ENCODE results near the gene OSBPL2. TPM values are rescaled to one million over a fixed set of nuclear protein-coding genes. Genes with fewer than 3 reads are reported as not detected.

Gene OSBPL2
- total RNA-seq, 1 experiment from 2014 or later, result 49.5 TPM

GRCh38 chr20:62311150-62311549, 72.8 kb downstream of the OSBPL2 start:
- Mint-ChIP-seq H3K4me3 (no peak overlapping the region), H3K27me3 (ENCODE audit: low read depth) (no peaks in the 10 kb centered on the region), H3K36me3 (peaks cover 25% of the 10 kb centered on the region), H3K4me1 (no peaks in the 10 kb centered on the region), H3K27ac (no peak overlapping the region), H3K9me3 (no peaks in the 10 kb centered on the region)
- no peak for DNase-seq (ENCODE audit: low spot score)
- CTCF ChIA-PET, result interaction anchor here (3.2 kb wide), 1 partner anchor 72 kb away, joined by 10 read pairs; no protein-coding TSS in a partner anchor
- POLR2A ChIA-PET, result no interaction called here
- TF ChIP-seq ZNF281 (CRISPR knock-in tag; IDR thresholded peaks at IDR 0.05) (no peak), TP53 (CRISPR knock-in tag; IDR thresholded peaks at IDR 0.05) (no peak), E2F4 (CRISPR knock-in tag; IDR thresholded peaks at IDR 0.05; ENCODE audit: borderline replicate concordance, low read depth) (no peak), JUN (CRISPR knock-in tag; IDR thresholded peaks at IDR 0.05) (no peak), NR1H2 (CRISPR knock-in tag; IDR thresholded peaks at IDR 0.05) (no peak), SMAD3 (CRISPR knock-in tag; IDR thresholded peaks at IDR 0.05; ENCODE audit: borderline replicate concordance) (no peak), ZNF532 (CRISPR knock-in tag; IDR thresholded peaks at IDR 0.05; ENCODE audit: borderline replicate concordance) (no peak), USF2 (CRISPR knock-in tag; IDR thresholded peaks at IDR 0.05) (no peak), ZNF317 (CRISPR knock-in tag; IDR thresholded peaks at IDR 0.05; ENCODE audit: borderline replicate concordance, low read depth) (no peak), OVOL2 (CRISPR knock-in tag; IDR thresholded peaks at IDR 0.05; ENCODE audit: borderline replicate concordance) (no peak), CREM (CRISPR knock-in tag; IDR thresholded peaks at IDR 0.05) (no peak)
- no peak for ATAC-seq

GRCh38 chr20:62311832-62312661, 73.7 kb downstream of the OSBPL2 start:
- ChIA-PET CTCF (interaction anchor here (3.2 kb wide), 1 partner anchor 71 kb away, joined by 10 read pairs; no protein-coding TSS in a partner anchor), POLR2A (no interaction called here)
- Mint-ChIP-seq H3K27ac (no peak overlapping the region), H3K27me3 (ENCODE audit: low read depth) (no peaks in the 10 kb centered on the region), H3K36me3 (peaks cover 28% of the 10 kb centered on the region), H3K9me3 (no peaks in the 10 kb centered on the region), H3K4me1 (no peaks in the 10 kb centered on the region), H3K4me3 (no peak overlapping the region)
- DNase-seq (ENCODE audit: low spot score) (no peak), ATAC-seq (no peak)
- TF ChIP-seq GRHL2 (CRISPR knock-in tag; IDR thresholded peaks at IDR 0.05; ENCODE audit: insufficient replicate concordance, severe bottlenecking), result no peak
- no peak for TF ChIP-seq SOX15 (CRISPR knock-in tag; IDR thresholded peaks at IDR 0.05)
- no peak for TF ChIP-seq PRDM15 (CRISPR knock-in tag; IDR thresholded peaks at IDR 0.05)
- no peak for TF ChIP-seq AR (CRISPR knock-in tag; IDR thresholded peaks at IDR 0.05)
- no peak for TF ChIP-seq ERG (CRISPR knock-in tag; IDR thresholded peaks at IDR 0.05)

All from WTC11 (cell line).